Tibial artery (tissue), 4 donors: Measurements from ENCODE around the gene SLC38A10.
A peak's percentile ranks its signal among the peaks of the same experiment; 100 is the strongest.

ENCODE experiments used
- DNase-seq, 2 donors: peaks; one replicate each; pipeline ENCODE4 v3.0.0-alpha.2; 2019
- H3K27ac ChIP-seq, 2 donors: fragments of 200-600 bp; sonication (generic) in 1 of 2; 1 replicate in 1 of 2; 2 replicates in 1 of 2; pipeline ENCODE4 v1.5.1; 2018 to 2019; ENCODE audit warnings: mild to moderate bottlenecking in 1 of 2
- H3K27me3 ChIP-seq, 2 donors: fragments of 200-600 bp; sonication (generic) in 1 of 2; one replicate each; pipeline versions ENCODE4 v1.5.1 to v1.6.0; 2016 to 2019
- H3K36me3 ChIP-seq, 3 donors: fragments of 200-600 bp; sonication (generic) in 2 of 3; one replicate each; pipeline ENCODE4 v1.5.1; 2016 to 2019; ENCODE audit warnings: mild to moderate bottlenecking in 2 of 3
- H3K4me1 ChIP-seq, 4 donors: fragments of 200-600 bp; sonication (generic) in 2 of 4; 1 replicate in 3 of 4; 2 replicates in 1 of 4; pipeline ENCODE4 v1.5.1; 2016 to 2019
- H3K4me3 ChIP-seq, 2 donors: fragments of 200-600 bp; sonication (generic) in 1 of 2; 1 replicate in 1 of 2; 2 replicates in 1 of 2; pipeline ENCODE4 v1.5.1; 2018 to 2019; ENCODE audit warnings: mild to moderate bottlenecking in 2 of 2
- H3K9me3 ChIP-seq, 3 donors: fragments of 200-600 bp; sonication (generic) in 1 of 3; one replicate each; pipeline ENCODE4 v1.5.1; 2016 to 2019
- intact Hi-C: fragments of 100-400 bp; cut with DNase I; formaldehyde crosslinking; loops from one replicate; pipeline ENCODE4 v1.15.0; 2023; ENCODE audit warnings: low total_unique reads
- TF ChIP-seq, protein P1 (sequence below), 2 experiments: fragments of 200-600 bp in 1 of 2; fragments of 450-650 bp in 1 of 2; IDR thresholded peaks; one replicate each; pipeline ENCODE4 v1.5.1; 2017 to 2019; ENCODE audit warnings: antibody characterized with exemption in 2 of 2, mild to moderate bottlenecking in 1 of 2, moderate library complexity in 1 of 2

Gene SLC38A10

GRCh38 chr17:81328978-81329926, 34.1 kb upstream of the SLC38A10 start:
- Histone ChIP-seq H3K9me3 (no peaks in the 10 kb centered on the region), H3K36me3 (no peaks in the 10 kb centered on the region), H3K4me1 (peaks cover 0 to 29% (median 15%) of the 10 kb centered on the region in 4 donors), H3K27ac (no peak overlapping the region), H3K27me3 (peaks cover 0 to 76% of the 10 kb centered on the region in 2 donors), H3K4me3 (no peak overlapping the region)
- peak; percentile 82 to 84 for DNase-seq
- TF ChIP-seq, protein P1, sequence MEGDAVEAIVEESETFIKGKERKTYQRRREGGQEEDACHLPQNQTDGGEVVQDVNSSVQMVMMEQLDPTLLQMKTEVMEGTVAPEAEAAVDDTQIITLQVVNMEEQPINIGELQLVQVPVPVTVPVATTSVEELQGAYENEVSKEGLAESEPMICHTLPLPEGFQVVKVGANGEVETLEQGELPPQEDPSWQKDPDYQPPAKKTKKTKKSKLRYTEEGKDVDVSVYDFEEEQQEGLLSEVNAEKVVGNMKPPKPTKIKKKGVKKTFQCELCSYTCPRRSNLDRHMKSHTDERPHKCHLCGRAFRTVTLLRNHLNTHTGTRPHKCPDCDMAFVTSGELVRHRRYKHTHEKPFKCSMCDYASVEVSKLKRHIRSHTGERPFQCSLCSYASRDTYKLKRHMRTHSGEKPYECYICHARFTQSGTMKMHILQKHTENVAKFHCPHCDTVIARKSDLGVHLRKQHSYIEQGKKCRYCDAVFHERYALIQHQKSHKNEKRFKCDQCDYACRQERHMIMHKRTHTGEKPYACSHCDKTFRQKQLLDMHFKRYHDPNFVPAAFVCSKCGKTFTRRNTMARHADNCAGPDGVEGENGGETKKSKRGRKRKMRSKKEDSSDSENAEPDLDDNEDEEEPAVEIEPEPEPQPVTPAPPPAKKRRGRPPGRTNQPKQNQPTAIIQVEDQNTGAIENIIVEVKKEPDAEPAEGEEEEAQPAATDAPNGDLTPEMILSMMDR (IDR thresholded peaks at IDR 0.05), result no peak
- intact Hi-C loops, result no loop called here

DNA sequence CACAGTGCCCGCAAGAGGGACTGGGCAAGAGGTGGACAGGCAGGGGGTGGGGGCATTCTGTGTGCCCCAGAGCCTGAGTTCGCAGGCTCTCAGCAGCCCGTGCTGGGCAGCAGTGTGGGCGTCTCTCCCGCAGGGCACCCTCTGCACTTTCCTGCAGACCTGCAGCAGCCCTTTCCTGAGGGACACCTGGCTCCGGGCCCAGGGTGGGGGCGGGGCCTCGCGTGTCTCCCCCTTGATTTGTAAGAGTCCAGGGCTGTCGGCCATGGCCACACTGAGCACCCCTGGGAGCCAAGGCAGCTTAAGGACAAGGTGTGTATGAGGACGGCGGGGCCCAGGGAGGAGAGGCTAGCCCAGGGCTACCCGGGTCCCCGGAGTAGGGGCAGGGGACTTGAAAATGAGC, 33.4 kb upstream of the SLC38A10 start:
- Histone ChIP-seq H3K27ac (no peak overlapping the region), H3K27me3 (peaks cover 0 to 79% of the 10 kb centered on the region in 2 donors), H3K9me3 (no peaks in the 10 kb centered on the region), H3K36me3 (no peaks in the 10 kb centered on the region), H3K4me3 (no peak overlapping the region), H3K4me1 (peaks cover 0 to 32% (median 15%) of the 10 kb centered on the region in 4 donors)
- no peak for DNase-seq
- intact Hi-C loops, result no loop called here
- TF ChIP-seq, protein P1 (IDR thresholded peaks at IDR 0.05), result no peak

DNA sequence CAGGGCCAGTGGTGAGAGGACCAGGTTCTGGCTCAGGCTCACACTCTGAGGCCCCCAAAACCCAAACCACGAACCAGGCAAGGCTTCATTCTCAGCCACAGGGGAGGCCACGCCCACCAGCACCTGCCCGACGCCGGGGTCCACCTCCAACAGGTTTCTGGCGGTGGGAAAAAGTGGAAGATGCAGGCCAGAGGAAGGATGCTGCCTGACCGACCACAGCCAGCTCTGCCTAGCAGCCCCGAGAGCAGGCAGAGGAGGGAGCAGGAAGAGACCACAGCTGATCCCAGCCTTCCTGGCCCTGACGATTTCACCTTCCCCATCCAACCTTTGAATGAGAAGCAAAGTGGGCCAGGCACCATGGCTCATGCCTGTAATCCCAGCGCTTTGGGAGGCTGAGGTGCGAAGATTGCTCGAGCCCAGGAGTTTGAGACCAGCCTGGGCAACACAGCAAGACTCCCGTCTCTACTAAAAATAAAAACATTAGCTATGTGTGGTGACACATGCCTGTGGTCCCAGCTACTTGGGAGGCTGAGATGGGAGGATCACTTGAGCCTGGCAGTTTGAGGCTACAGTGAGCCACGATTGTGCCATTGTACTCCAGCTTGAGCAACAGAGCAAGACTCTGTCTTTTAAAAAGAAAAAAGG, 30.7 kb upstream of the SLC38A10 start:
- H3K27me3 ChIP-seq, result peaks cover 0 to 75% of the 10 kb centered on the region in 2 donors
- H3K4me1 ChIP-seq, result peaks cover 0 to 34% (median 15%) of the 10 kb centered on the region in 4 donors
- H3K36me3 ChIP-seq, result no peaks in the 10 kb centered on the region
- no peak for DNase-seq
- H3K9me3 ChIP-seq, result no peaks in the 10 kb centered on the region
- H3K27ac ChIP-seq, result no peak overlapping the region
- TF ChIP-seq, protein P1 (IDR thresholded peaks at IDR 0.05), result no peak
- H3K4me3 ChIP-seq, result no peak overlapping the region
- intact Hi-C loops, result no loop called here

DNA sequence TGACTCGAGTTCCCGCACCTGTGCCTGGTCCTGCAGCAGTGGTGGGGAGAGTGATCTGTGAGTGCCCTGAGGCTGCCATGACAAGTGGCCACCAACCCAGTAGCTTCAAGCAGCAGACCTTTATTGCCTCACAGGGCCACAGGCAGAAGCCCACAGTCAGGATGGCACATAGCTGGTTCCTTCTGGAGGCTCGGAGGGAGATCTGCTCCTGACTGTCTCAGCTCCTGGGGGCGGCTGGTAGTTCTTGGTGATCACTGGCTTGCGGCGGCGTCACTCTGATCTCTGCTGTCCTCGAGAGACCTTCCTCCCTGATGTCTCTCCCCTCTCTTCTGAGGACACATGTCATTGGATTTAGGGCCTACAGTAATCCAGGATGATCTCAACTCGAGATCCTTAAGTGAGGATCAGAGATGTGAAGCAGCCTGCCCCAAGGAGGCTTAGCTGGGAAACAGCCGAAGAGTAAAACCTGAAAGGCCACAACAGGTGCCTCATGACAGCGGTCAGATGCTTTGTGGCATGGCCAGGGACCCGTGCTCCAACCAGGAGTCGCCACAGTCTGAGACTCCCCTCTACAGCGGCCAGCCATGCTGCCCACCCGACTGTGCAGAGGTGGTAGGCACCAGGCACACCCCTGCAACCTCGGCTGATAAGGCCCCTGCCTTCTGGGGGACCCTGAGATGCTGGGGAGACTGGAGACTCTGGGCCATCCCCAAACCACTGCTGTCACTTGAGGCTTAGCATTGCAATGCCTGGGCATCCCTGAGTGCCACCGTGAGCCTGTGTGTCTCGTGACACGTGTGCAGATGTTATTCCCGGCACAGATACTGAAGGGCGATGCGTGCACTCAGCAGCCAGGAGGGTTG, 30.0 kb upstream of the SLC38A10 start:
- DNase-seq, result no peak
- H3K4me3 ChIP-seq, result no peak overlapping the region
- no peak overlapping the region for H3K27ac ChIP-seq
- peaks cover 0 to 30% (median 15%) of the 10 kb centered on the region in 4 donors for H3K4me1 ChIP-seq
- intact Hi-C loops, result no loop called here
- TF ChIP-seq, protein P1 (IDR thresholded peaks at IDR 0.05), result no peak
- H3K9me3 ChIP-seq, result no peaks in the 10 kb centered on the region
- H3K27me3 ChIP-seq, result peaks cover 0 to 70% of the 10 kb centered on the region in 2 donors
- H3K36me3 ChIP-seq, result no peaks in the 10 kb centered on the region

- intact Hi-C loops, result no loop called here
- DNase-seq, result no peak
- H3K36me3 ChIP-seq, result no peaks in the 10 kb centered on the region
- peaks cover 0 to 66% of the 10 kb centered on the region in 2 donors for H3K27me3 ChIP-seq
- H3K4me1 ChIP-seq, result peaks cover 0 to 22% (median 11%) of the 10 kb centered on the region in 4 donors
- H3K9me3 ChIP-seq, result no peaks in the 10 kb centered on the region
- H3K4me3 ChIP-seq, result no peak overlapping the region
- no peak overlapping the region for H3K27ac ChIP-seq
- TF ChIP-seq, protein P1 (IDR thresholded peaks at IDR 0.05), result no peak
Observed at GRCh38 chr17:81324177-81324850, 29.2 kb upstream of the SLC38A10 start.
